HG02763 (cell line): ENCODE measurements around the gene CXCL1.
"Not testable (repeated sequence)": the region's sequence is repeated elsewhere in the genome, so short reads cannot be mapped to it uniquely, and the experiment has no call there.

Experiments used
- ATAC-seq: cut with Tn5 transposase; IDR thresholded peaks from one replicate; pipeline ENCODE4 v1.9.1; 2021; ENCODE audit warnings: mild to moderate bottlenecking, moderate library complexity; ENCODE audit not compliant: unreplicated experiment

CXCL1 gene

GRCh38 chr4:73872316-73873108 is 3.3 kb downstream of the CXCL1 start:
- ATAC-seq, result no peak

- no peak for ATAC-seq
Observed at GRCh38 chr4:73874386-73874785, 5.2 kb downstream of the CXCL1 start.

- ATAC-seq, result no peak
Observed at GRCh38 chr4:73875401-73875800, 6.2 kb downstream of the CXCL1 start.

GRCh38 chr4:73883306-73883705 is 14.1 kb downstream of the CXCL1 start:
- ATAC-seq, result no peak

GRCh38 chr4:73885574-73886267 is 16.5 kb downstream of the CXCL1 start:
- no peak for ATAC-seq

GRCh38 chr4:73891326-73891725 is 22.1 kb downstream of the CXCL1 start:
- ATAC-seq, result no peak

GRCh38 chr4:73891739-73892405 is 22.7 kb downstream of the CXCL1 start:
- no peak for ATAC-seq

GRCh38 chr4:73892966-73893365 is 23.8 kb downstream of the CXCL1 start:
- ATAC-seq, result no peak

GRCh38 chr4:73894001-73894400 is 24.8 kb downstream of the CXCL1 start:
- ATAC-seq, result no peak

- no peak for ATAC-seq
Observed at GRCh38 chr4:73895201-73896175, 26.3 kb downstream of the CXCL1 start.

- no peak for ATAC-seq
Observed at GRCh38 chr4:73896416-73896815, 27.2 kb downstream of the CXCL1 start.

- no peak for ATAC-seq
Observed at GRCh38 chr4:73897380-73898136, 28.4 kb downstream of the CXCL1 start.

GRCh38 chr4:73899338-73899737 is 30.1 kb downstream of the CXCL1 start:
- not testable (repeated sequence) for ATAC-seq

- ATAC-seq, result no peak
Observed at GRCh38 chr4:73901031-73901430, 31.8 kb downstream of the CXCL1 start.

GRCh38 chr4:73902038-73902637 is 32.9 kb downstream of the CXCL1 start:
- ATAC-seq, result no peak

GRCh38 chr4:73902817-73903547 is 33.8 kb downstream of the CXCL1 start:
- no peak for ATAC-seq

- ATAC-seq, result no peak
Observed at GRCh38 chr4:73904491-73904890, 35.3 kb downstream of the CXCL1 start.

GRCh38 chr4:73908965-73909364 is 39.8 kb downstream of the CXCL1 start:
- no peak for ATAC-seq

- ATAC-seq, result no peak
Observed at GRCh38 chr4:73911746-73912145, 42.6 kb downstream of the CXCL1 start.
